ENCODE data around the gene ITGA1.

Gene ITGA1

GRCh38 chr5:52838326-52839015, 50.8 kb downstream of the ITGA1 start (continued):
- TF ChIP-seq TOX (CRISPR knock-in tag; IDR thresholded peaks at IDR 0.05; ENCODE audit: borderline replicate concordance) (no peak), GLIS3 (CRISPR knock-in tag; IDR thresholded peaks at IDR 0.05) (no peak)

- ATAC-seq = no peak
- no peak for TF ChIP-seq ZNF565 (CRISPR knock-in tag; conservative IDR thresholded peaks at IDR 0.05; ENCODE audit: low read depth)
- no peak for TF ChIP-seq ZC3H10 (CRISPR knock-in tag; IDR thresholded peaks at IDR 0.05)
- TF ChIP-seq RARB (CRISPR knock-in tag; IDR thresholded peaks at IDR 0.05) = no peak
- no peak for TF ChIP-seq TOX (CRISPR knock-in tag; IDR thresholded peaks at IDR 0.05; ENCODE audit: borderline replicate concordance)
- no peak for TF ChIP-seq PATZ1 (CRISPR knock-in tag; IDR thresholded peaks at IDR 0.05; ENCODE audit: borderline replicate concordance)
- no peak for TF ChIP-seq ZNF70 (CRISPR knock-in tag; IDR thresholded peaks at IDR 0.05)
- TF ChIP-seq CSRNP3 (CRISPR knock-in tag; IDR thresholded peaks at IDR 0.05) = no peak
- TF ChIP-seq SNAI2 (CRISPR knock-in tag; IDR thresholded peaks at IDR 0.05) = no peak
- TF ChIP-seq BACH2 (CRISPR knock-in tag; IDR thresholded peaks at IDR 0.05; ENCODE audit: borderline replicate concordance) = no peak
- TF ChIP-seq PPARA (CRISPR knock-in tag; IDR thresholded peaks at IDR 0.05; ENCODE audit: borderline replicate concordance) = no peak
- TF ChIP-seq OSR1 (CRISPR knock-in tag; IDR thresholded peaks at IDR 0.05) = no peak
- TF ChIP-seq ARNTL (CRISPR knock-in tag; IDR thresholded peaks at IDR 0.05; ENCODE audit: borderline replicate concordance, low read depth) = no peak
- TF ChIP-seq GLIS3 (CRISPR knock-in tag; IDR thresholded peaks at IDR 0.05) = no peak
- no peak for TF ChIP-seq CSDC2 (CRISPR knock-in tag; IDR thresholded peaks at IDR 0.05)
- no peak for TF ChIP-seq CREB5 (CRISPR knock-in tag; IDR thresholded peaks at IDR 0.05; ENCODE audit: low read depth)
- no peak for TF ChIP-seq ZFP3 (CRISPR knock-in tag; IDR thresholded peaks at IDR 0.05)
- TF ChIP-seq TCF4 (CRISPR knock-in tag; IDR thresholded peaks at IDR 0.05; ENCODE audit: borderline replicate concordance) = no peak
- TF ChIP-seq ZNF8 (CRISPR knock-in tag; IDR thresholded peaks at IDR 0.05) = no peak
- no peak for TF ChIP-seq ESRRG (CRISPR knock-in tag; IDR thresholded peaks at IDR 0.05)
- no peak for TF ChIP-seq ZFP30 (CRISPR knock-in tag; IDR thresholded peaks at IDR 0.05)
Measured at GRCh38 chr5:52839285-52839684, 51.6 kb downstream of the ITGA1 start.

GRCh38 chr5:52840277-52841050, 52.7 kb downstream of the ITGA1 start:
- no peak for ATAC-seq

More at GRCh38 chr5:52840277-52841050, 52.7 kb downstream of the ITGA1 start:
- TF ChIP-seq POU6F1 (CRISPR knock-in tag; IDR thresholded peaks at IDR 0.05; ENCODE audit: borderline replicate concordance, low read depth) (no peak), SNAI2 (CRISPR knock-in tag; IDR thresholded peaks at IDR 0.05) (no peak), OSR1 (CRISPR knock-in tag; IDR thresholded peaks at IDR 0.05) (no peak), TOX (CRISPR knock-in tag; IDR thresholded peaks at IDR 0.05; ENCODE audit: borderline replicate concordance) (no peak), ZNF8 (CRISPR knock-in tag; IDR thresholded peaks at IDR 0.05) (no peak), CSRNP3 (CRISPR knock-in tag; IDR thresholded peaks at IDR 0.05) (no peak), BACH2 (CRISPR knock-in tag; IDR thresholded peaks at IDR 0.05; ENCODE audit: borderline replicate concordance) (no peak), ISL1 (CRISPR knock-in tag; IDR thresholded peaks at IDR 0.05) (no peak), PPARA (CRISPR knock-in tag; IDR thresholded peaks at IDR 0.05; ENCODE audit: borderline replicate concordance) (no peak), ZFP30 (CRISPR knock-in tag; IDR thresholded peaks at IDR 0.05) (no peak), RARB (CRISPR knock-in tag; IDR thresholded peaks at IDR 0.05) (no peak), TCF4 (CRISPR knock-in tag; IDR thresholded peaks at IDR 0.05; ENCODE audit: borderline replicate concordance) (no peak)

Data from SK-N-SH treated with all-trans-retinoic acid at 6 μM for 48 hours (cell line).